Measurements from ENCODE around the gene SLC15A1. TPM values are rescaled to one million over a fixed set of nuclear protein-coding genes. Genes with fewer than 3 reads are reported as not detected.

SLC15A1 gene
- total RNA-seq, 1 experiment from 2014 or later = not detected

DNA sequence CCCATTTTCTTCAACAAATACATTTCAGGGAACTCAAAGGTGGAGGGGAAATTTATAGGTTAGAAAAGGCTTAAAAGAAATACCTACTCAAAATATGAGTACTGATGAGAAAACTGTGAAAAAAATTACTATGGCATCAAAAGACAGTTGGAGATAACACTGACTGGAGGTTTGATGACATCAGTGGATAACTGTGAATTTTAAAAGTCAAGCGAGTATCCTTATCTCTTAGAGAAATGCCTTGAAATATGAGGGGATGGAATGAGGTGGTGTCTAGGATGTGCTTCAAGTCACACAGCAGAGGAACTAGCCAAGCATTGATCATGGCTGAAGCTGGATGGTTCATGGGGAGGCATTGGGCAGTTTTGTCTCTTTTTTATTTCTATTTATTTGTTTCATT, 27.2 kb upstream of the SLC15A1 start:
- H3K4me1 ChIP-seq (ENCODE audit: low read length) = no peaks in the 10 kb centered on the region
- DNase-seq = no peak
- no peaks in the 10 kb centered on the region for H3K27me3 ChIP-seq (ENCODE audit: low read length)
- no peaks in the 10 kb centered on the region for H3K9me3 ChIP-seq (ENCODE audit: low read length)
- H2AFZ ChIP-seq (ENCODE audit: low read length) = no peak overlapping the region
- H3K4me3 ChIP-seq (ENCODE audit: low read length) = no peak overlapping the region
- no peak overlapping the region for H3K27ac ChIP-seq (ENCODE audit: low read length)
- no peaks in the 10 kb centered on the region for H3K79me2 ChIP-seq (ENCODE audit: low read length)
- H3K9ac ChIP-seq (ENCODE audit: low read length) = no peak overlapping the region
- H3K9me2 ChIP-seq (replicated peaks; ENCODE audit: insufficient read depth, low read length) = no peaks in the 10 kb centered on the region
- no peaks in the 10 kb centered on the region for H4K20me1 ChIP-seq (ENCODE audit: insufficient read depth, low read depth, low read length)
- no peak overlapping the region for H3K4me2 ChIP-seq (ENCODE audit: low read depth, low read length, poor library complexity, severe bottlenecking)
- H3K36me3 ChIP-seq (ENCODE audit: insufficient read depth, low read length) = no peaks in the 10 kb centered on the region

GRCh38 chr13:98778749-98779148, 26.3 kb upstream of the SLC15A1 start:
- H3K4me1 ChIP-seq (ENCODE audit: low read length) = no peaks in the 10 kb centered on the region
- H3K9ac ChIP-seq (ENCODE audit: low read length) = no peak overlapping the region
- H3K9me2 ChIP-seq (replicated peaks; ENCODE audit: insufficient read depth, low read length) = no peaks in the 10 kb centered on the region
- no peaks in the 10 kb centered on the region for H3K36me3 ChIP-seq (ENCODE audit: insufficient read depth, low read length)
- H3K27me3 ChIP-seq (ENCODE audit: low read length) = no peaks in the 10 kb centered on the region
- no peaks in the 10 kb centered on the region for H3K79me2 ChIP-seq (ENCODE audit: low read length)
- H3K27ac ChIP-seq (ENCODE audit: low read length) = no peak overlapping the region
- no peak for DNase-seq
- H3K4me3 ChIP-seq (ENCODE audit: low read length) = no peak overlapping the region
- H4K20me1 ChIP-seq (ENCODE audit: insufficient read depth, low read depth, low read length) = no peaks in the 10 kb centered on the region
- no peak overlapping the region for H2AFZ ChIP-seq (ENCODE audit: low read length)
- no peaks in the 10 kb centered on the region for H3K9me3 ChIP-seq (ENCODE audit: low read length)
- H3K4me2 ChIP-seq (ENCODE audit: low read depth, low read length, poor library complexity, severe bottlenecking) = no peak overlapping the region

DNA sequence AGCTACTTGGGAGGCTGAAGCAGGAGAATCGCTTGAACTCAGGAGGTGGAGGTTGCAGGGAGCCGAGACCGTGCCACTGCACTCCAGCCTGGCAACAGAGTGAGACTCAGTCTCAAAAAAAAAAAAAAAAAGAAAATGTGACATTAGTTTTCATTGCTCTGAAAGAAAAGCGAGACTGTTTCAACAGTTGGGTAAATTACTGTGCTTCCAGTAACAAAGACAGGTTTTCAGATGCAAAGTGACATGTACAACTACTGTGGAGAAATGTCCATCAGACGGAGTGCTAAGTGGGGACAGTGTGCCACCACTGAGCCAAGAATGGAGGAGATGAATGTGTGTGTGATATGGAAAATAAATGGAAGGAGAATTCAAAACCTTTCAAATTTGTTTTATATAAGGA, 24.2 kb upstream of the SLC15A1 start:
- H3K9me2 ChIP-seq (replicated peaks; ENCODE audit: insufficient read depth, low read length) = no peaks in the 10 kb centered on the region
- no peaks in the 10 kb centered on the region for H3K4me1 ChIP-seq (ENCODE audit: low read length)
- no peaks in the 10 kb centered on the region for H3K9me3 ChIP-seq (ENCODE audit: low read length)

GRCh38 chr13:98775844-98776598, 23.5 kb upstream of the SLC15A1 start:
- Histone ChIP-seq H3K9me2 (replicated peaks; ENCODE audit: insufficient read depth, low read length) (no peaks in the 10 kb centered on the region), H3K27ac (ENCODE audit: low read length) (no peak overlapping the region), H3K4me3 (ENCODE audit: low read length) (no peak overlapping the region), H3K9ac (ENCODE audit: low read length) (no peak overlapping the region), H3K4me1 (ENCODE audit: low read length) (no peaks in the 10 kb centered on the region), H4K20me1 (ENCODE audit: insufficient read depth, low read depth, low read length) (no peaks in the 10 kb centered on the region), H3K27me3 (ENCODE audit: low read length) (no peaks in the 10 kb centered on the region), H3K9me3 (ENCODE audit: low read length) (no peaks in the 10 kb centered on the region), H3K36me3 (ENCODE audit: insufficient read depth, low read length) (no peaks in the 10 kb centered on the region), H2AFZ (ENCODE audit: low read length) (no peak overlapping the region), H3K4me2 (ENCODE audit: low read depth, low read length, poor library complexity, severe bottlenecking) (no peak overlapping the region), H3K79me2 (ENCODE audit: low read length) (no peaks in the 10 kb centered on the region)
- DNase-seq = no peak

More for the DNA sequence above, 24.2 kb upstream of the SLC15A1 start:
- H3K4me2 ChIP-seq (ENCODE audit: low read depth, low read length, poor library complexity, severe bottlenecking) = no peak overlapping the region
- H2AFZ ChIP-seq (ENCODE audit: low read length) = no peak overlapping the region
- no peak overlapping the region for H3K27ac ChIP-seq (ENCODE audit: low read length)
- no peaks in the 10 kb centered on the region for H3K36me3 ChIP-seq (ENCODE audit: insufficient read depth, low read length)
- no peaks in the 10 kb centered on the region for H3K79me2 ChIP-seq (ENCODE audit: low read length)
- no peak overlapping the region for H3K9ac ChIP-seq (ENCODE audit: low read length)
- H4K20me1 ChIP-seq (ENCODE audit: insufficient read depth, low read depth, low read length) = no peaks in the 10 kb centered on the region
- H3K27me3 ChIP-seq (ENCODE audit: low read length) = no peaks in the 10 kb centered on the region
- no peak overlapping the region for H3K4me3 ChIP-seq (ENCODE audit: low read length)
- no peak for DNase-seq

- H3K27me3 ChIP-seq (ENCODE audit: low read length) = no peaks in the 10 kb centered on the region
- no peak overlapping the region for H3K4me2 ChIP-seq (ENCODE audit: low read depth, low read length, poor library complexity, severe bottlenecking)
- H3K36me3 ChIP-seq (ENCODE audit: insufficient read depth, low read length) = no peaks in the 10 kb centered on the region
- no peak overlapping the region for H3K27ac ChIP-seq (ENCODE audit: low read length)
- no peak overlapping the region for H3K4me3 ChIP-seq (ENCODE audit: low read length)
- H2AFZ ChIP-seq (ENCODE audit: low read length) = no peak overlapping the region
- no peaks in the 10 kb centered on the region for H4K20me1 ChIP-seq (ENCODE audit: insufficient read depth, low read depth, low read length)
- H3K79me2 ChIP-seq (ENCODE audit: low read length) = no peaks in the 10 kb centered on the region
- H3K9me2 ChIP-seq (replicated peaks; ENCODE audit: insufficient read depth, low read length) = no peaks in the 10 kb centered on the region
- H3K9me3 ChIP-seq (ENCODE audit: low read length) = no peaks in the 10 kb centered on the region
- H3K4me1 ChIP-seq (ENCODE audit: low read length) = no peaks in the 10 kb centered on the region
- H3K9ac ChIP-seq (ENCODE audit: low read length) = no peak overlapping the region
- DNase-seq = no peak
Observed at GRCh38 chr13:98775386-98775785, 22.9 kb upstream of the SLC15A1 start.

GRCh38 chr13:98774776-98775175, 22.3 kb upstream of the SLC15A1 start:
- H3K27ac ChIP-seq (ENCODE audit: low read length) = no peak overlapping the region
- H3K36me3 ChIP-seq (ENCODE audit: insufficient read depth, low read length) = no peaks in the 10 kb centered on the region
- no peaks in the 10 kb centered on the region for H3K4me1 ChIP-seq (ENCODE audit: low read length)
- no peaks in the 10 kb centered on the region for H4K20me1 ChIP-seq (ENCODE audit: insufficient read depth, low read depth, low read length)
- no peak overlapping the region for H3K4me3 ChIP-seq (ENCODE audit: low read length)
- H3K27me3 ChIP-seq (ENCODE audit: low read length) = no peaks in the 10 kb centered on the region
- no peaks in the 10 kb centered on the region for H3K79me2 ChIP-seq (ENCODE audit: low read length)
- H3K9me3 ChIP-seq (ENCODE audit: low read length) = no peaks in the 10 kb centered on the region
- H2AFZ ChIP-seq (ENCODE audit: low read length) = no peak overlapping the region
- H3K9me2 ChIP-seq (replicated peaks; ENCODE audit: insufficient read depth, low read length) = no peaks in the 10 kb centered on the region
- no peak for DNase-seq
- no peak overlapping the region for H3K4me2 ChIP-seq (ENCODE audit: low read depth, low read length, poor library complexity, severe bottlenecking)
- no peak overlapping the region for H3K9ac ChIP-seq (ENCODE audit: low read length)

DNA sequence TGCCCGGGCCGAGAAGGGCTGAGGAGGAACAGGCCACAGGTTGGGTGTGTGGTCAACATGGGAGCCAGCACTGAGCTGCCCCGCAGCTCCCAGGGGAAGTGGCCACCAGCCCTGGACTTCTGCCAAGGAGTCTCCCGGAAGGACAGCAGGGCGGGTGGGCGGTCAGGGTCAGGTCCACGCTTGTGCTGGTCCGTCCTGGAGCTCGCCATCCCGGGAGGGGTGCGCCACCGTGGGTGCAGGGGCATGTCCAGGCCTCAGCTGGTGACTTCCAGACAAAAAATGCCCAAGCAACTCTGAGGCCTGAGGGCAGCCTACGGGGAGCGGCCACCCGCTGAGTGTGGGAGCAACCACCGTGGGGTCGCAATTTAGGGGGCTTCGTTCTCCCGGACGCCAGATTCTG, 21.4 kb upstream of the SLC15A1 start:
- Histone ChIP-seq H3K4me1 (ENCODE audit: low read length) (no peaks in the 10 kb centered on the region), H3K9me2 (replicated peaks; ENCODE audit: insufficient read depth, low read length) (no peaks in the 10 kb centered on the region), H3K27ac (ENCODE audit: low read length) (no peak overlapping the region), H3K9ac (ENCODE audit: low read length) (no peak overlapping the region), H2AFZ (ENCODE audit: low read length) (no peak overlapping the region), H3K27me3 (ENCODE audit: low read length) (no peaks in the 10 kb centered on the region), H3K9me3 (ENCODE audit: low read length) (no peaks in the 10 kb centered on the region), H3K4me3 (ENCODE audit: low read length) (no peak overlapping the region), H3K79me2 (ENCODE audit: low read length) (no peaks in the 10 kb centered on the region), H3K4me2 (ENCODE audit: low read depth, low read length, poor library complexity, severe bottlenecking) (no peak overlapping the region), H4K20me1 (ENCODE audit: insufficient read depth, low read depth, low read length) (no peaks in the 10 kb centered on the region), H3K36me3 (ENCODE audit: insufficient read depth, low read length) (no peaks in the 10 kb centered on the region)
- DNase-seq = no peak

- no peaks in the 10 kb centered on the region for H3K36me3 ChIP-seq (ENCODE audit: insufficient read depth, low read length)
- no peaks in the 10 kb centered on the region for H3K9me2 ChIP-seq (replicated peaks; ENCODE audit: insufficient read depth, low read length)
Observed at GRCh38 chr13:98772794-98773452, 20.5 kb upstream of the SLC15A1 start.

More at GRCh38 chr13:98772794-98773452, 20.5 kb upstream of the SLC15A1 start:
- DNase-seq = peak; percentile 63
- Histone ChIP-seq H3K4me1 (ENCODE audit: low read length) (no peaks in the 10 kb centered on the region), H3K4me2 (ENCODE audit: low read depth, low read length, poor library complexity, severe bottlenecking) (no peak overlapping the region), H3K27me3 (ENCODE audit: low read length) (no peaks in the 10 kb centered on the region), H3K9ac (ENCODE audit: low read length) (no peak overlapping the region), H3K27ac (ENCODE audit: low read length) (no peak overlapping the region), H4K20me1 (ENCODE audit: insufficient read depth, low read depth, low read length) (no peaks in the 10 kb centered on the region), H3K9me3 (ENCODE audit: low read length) (no peaks in the 10 kb centered on the region), H3K4me3 (ENCODE audit: low read length) (no peak overlapping the region), H3K79me2 (ENCODE audit: low read length) (no peaks in the 10 kb centered on the region), H2AFZ (ENCODE audit: low read length) (no peak overlapping the region)

All from Karpas-422 (cell line).